WTC11 (cell line): Measurements from ENCODE around the gene TGIF1. TPM values are rescaled to one million over a fixed set of nuclear protein-coding genes. Genes with fewer than 3 reads are reported as not detected.

Experiments
- ATAC-seq: fragments of 200-7000 bp; cut with Tn5 transposase; 2 replicates; pipeline ENCODE4 v1.10.0; 2021; ENCODE audit warnings: mild to moderate bottlenecking, moderate library complexity
- CTCF ChIA-PET: fragments of 300-600 bp; sonication (Branson Sonifier 250); formaldehyde crosslinking; loops from one replicate; lab custom pipeline; 2021; ENCODE audit warnings: antibody characterized with exemption; lab: Charles Lee
- POLR2A ChIA-PET: fragments of 350-600 bp; sonication (Branson Sonifier 250); formaldehyde crosslinking; loops from one replicate; lab custom pipeline; 2021; ENCODE audit warnings: antibody characterized with exemption; lab: Charles Lee
- DNase-seq: peaks from one replicate; pipeline ENCODE4 v3.0.0; 2021; ENCODE audit warnings: low spot score
- H3K27ac Mint-ChIP-seq: 2 replicates; pipeline ENCODE4 v1.8.0; 2021; ENCODE audit warnings: mixed read lengths
- H3K27me3 Mint-ChIP-seq: 2 replicates; pipeline ENCODE4 v1.8.0; 2021; ENCODE audit warnings: low read depth, mild to moderate bottlenecking, moderate library complexity, mixed read lengths
- H3K36me3 Mint-ChIP-seq: 2 replicates; pipeline ENCODE4 v1.8.0; 2021; ENCODE audit warnings: mixed read lengths
- H3K4me1 Mint-ChIP-seq: 2 replicates; pipeline ENCODE4 v1.8.0; 2022; ENCODE audit warnings: mixed read lengths
- H3K4me3 Mint-ChIP-seq: 2 replicates; pipeline ENCODE4 v1.8.0; 2021; ENCODE audit warnings: mild to moderate bottlenecking, moderate library complexity, mixed read lengths
- H3K9me3 Mint-ChIP-seq: 2 replicates; pipeline ENCODE4 v1.8.0; 2021; ENCODE audit warnings: mixed read lengths
- ATF2 ChIP-seq: sonication (generic); formaldehyde crosslinking; IDR thresholded peaks from 2 replicates; pipeline ENCODE4 v1.8.1; 2022; ENCODE audit warnings: low read depth, missing genetic modification reagents, borderline replicate concordance
- CBFB ChIP-seq: sonication (generic); formaldehyde crosslinking; IDR thresholded peaks from 2 replicates; pipeline ENCODE4 v1.8.1; 2022; ENCODE audit warnings: mild to moderate bottlenecking, low read depth, missing genetic modification reagents
- CREB1 ChIP-seq: sonication (generic); formaldehyde crosslinking; IDR thresholded peaks from 2 replicates; pipeline ENCODE4 v1.8.0; 2023; ENCODE audit warnings: mild to moderate bottlenecking, missing genetic modification reagents
- SMAD4 ChIP-seq: sonication (generic); formaldehyde crosslinking; IDR thresholded peaks from 2 replicates; pipeline ENCODE4 v1.8.0; 2022; ENCODE audit warnings: mild to moderate bottlenecking, missing genetic modification reagents
- SOX15 ChIP-seq: fragments of 250-450 bp; sonication (Bioruptor Pico); IDR thresholded peaks from 2 replicates; pipeline ENCODE4 v1.9.0; 2021; ENCODE audit warnings: mild to moderate bottlenecking
- ZNF219 ChIP-seq: sonication (generic); formaldehyde crosslinking; IDR thresholded peaks from 2 replicates; pipeline ENCODE4 v1.8.0; 2023; ENCODE audit warnings: missing genetic modification reagents, mild to moderate bottlenecking, borderline replicate concordance
- ZNF317 ChIP-seq: sonication (generic); formaldehyde crosslinking; IDR thresholded peaks from 2 replicates; pipeline ENCODE4 v1.8.1; 2023; ENCODE audit warnings: low read depth, mild to moderate bottlenecking, moderate library complexity, missing genetic modification reagents, borderline replicate concordance
- total RNA-seq: library from RNA; stranded (reverse); gene quantifications from 3 replicates; pipeline ENCODE4 v1.2.3, GENCODE V29; 2021
- TF ChIP-seq, protein P1 (sequence below): sonication (generic); formaldehyde crosslinking; IDR thresholded peaks from 2 replicates; pipeline ENCODE4 v1.8.0; 2023; ENCODE audit warnings: mild to moderate bottlenecking, missing genetic modification reagents
- TF ChIP-seq, protein P2 (sequence below): fragments of 250-450 bp; sonication (Bioruptor Pico); IDR thresholded peaks from 2 replicates; pipeline ENCODE4 v1.8.0; 2021; ENCODE audit warnings: mild to moderate bottlenecking
- TF ChIP-seq, protein P3 (sequence below): sonication (generic); formaldehyde crosslinking; IDR thresholded peaks from 2 replicates; pipeline ENCODE4 v1.8.1; 2022; ENCODE audit warnings: missing genetic modification reagents, borderline replicate concordance
- TF ChIP-seq, protein P4 (sequence below): sonication (generic); formaldehyde crosslinking; IDR thresholded peaks from 2 replicates; pipeline ENCODE4 v1.8.1; 2023; ENCODE audit warnings: mild to moderate bottlenecking, missing genetic modification reagents

Gene TGIF1
- total RNA-seq, 1 experiment from 2014 or later: 206 TPM

DNA sequence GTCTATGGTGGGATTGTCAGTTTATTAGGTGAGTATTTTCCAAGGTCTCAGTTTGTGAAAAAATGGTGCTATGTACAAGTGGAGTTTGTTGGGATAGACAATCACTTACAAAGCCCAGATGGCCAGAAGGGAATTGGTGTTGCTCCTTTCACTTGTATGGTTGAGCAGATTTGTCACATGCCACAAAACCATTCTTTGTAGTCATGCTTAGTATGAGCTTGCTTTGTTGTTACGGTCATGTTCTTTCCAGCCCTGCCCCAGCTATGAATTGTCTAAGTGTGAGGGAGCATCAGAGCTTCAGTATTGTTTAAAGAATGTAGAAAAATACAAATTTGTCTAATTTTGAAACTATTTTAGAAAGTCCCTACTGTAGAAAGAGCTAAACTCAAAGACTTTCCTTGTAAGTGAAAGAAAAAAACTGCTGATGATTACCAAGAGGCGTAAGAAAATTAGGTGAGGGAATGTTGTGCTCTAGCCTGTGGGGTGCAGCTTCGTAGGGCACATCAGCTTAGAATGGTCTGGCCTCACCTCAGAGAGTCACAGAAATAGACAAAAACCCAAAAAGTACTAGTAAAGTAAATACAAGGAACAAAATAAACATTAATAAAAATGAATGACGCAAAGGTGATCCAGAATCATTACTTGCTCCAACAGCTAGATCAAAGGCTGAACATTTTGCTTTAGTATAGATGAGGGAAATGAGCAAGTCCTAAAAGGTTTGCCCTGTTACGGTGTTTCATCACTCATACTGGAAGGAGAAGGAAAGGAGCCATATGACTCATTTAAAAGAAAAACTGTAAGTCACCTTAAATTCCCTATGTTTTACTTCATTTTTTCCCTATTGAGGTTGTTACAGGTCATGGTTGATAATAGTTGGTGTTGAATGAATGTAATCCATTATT, 9.2 kb downstream of the TGIF1 start (continued):
- TF ChIP-seq ZNF219 (CRISPR knock-in tag) (no peak), SMAD4 (no peak)
- TF ChIP-seq, protein P1, sequence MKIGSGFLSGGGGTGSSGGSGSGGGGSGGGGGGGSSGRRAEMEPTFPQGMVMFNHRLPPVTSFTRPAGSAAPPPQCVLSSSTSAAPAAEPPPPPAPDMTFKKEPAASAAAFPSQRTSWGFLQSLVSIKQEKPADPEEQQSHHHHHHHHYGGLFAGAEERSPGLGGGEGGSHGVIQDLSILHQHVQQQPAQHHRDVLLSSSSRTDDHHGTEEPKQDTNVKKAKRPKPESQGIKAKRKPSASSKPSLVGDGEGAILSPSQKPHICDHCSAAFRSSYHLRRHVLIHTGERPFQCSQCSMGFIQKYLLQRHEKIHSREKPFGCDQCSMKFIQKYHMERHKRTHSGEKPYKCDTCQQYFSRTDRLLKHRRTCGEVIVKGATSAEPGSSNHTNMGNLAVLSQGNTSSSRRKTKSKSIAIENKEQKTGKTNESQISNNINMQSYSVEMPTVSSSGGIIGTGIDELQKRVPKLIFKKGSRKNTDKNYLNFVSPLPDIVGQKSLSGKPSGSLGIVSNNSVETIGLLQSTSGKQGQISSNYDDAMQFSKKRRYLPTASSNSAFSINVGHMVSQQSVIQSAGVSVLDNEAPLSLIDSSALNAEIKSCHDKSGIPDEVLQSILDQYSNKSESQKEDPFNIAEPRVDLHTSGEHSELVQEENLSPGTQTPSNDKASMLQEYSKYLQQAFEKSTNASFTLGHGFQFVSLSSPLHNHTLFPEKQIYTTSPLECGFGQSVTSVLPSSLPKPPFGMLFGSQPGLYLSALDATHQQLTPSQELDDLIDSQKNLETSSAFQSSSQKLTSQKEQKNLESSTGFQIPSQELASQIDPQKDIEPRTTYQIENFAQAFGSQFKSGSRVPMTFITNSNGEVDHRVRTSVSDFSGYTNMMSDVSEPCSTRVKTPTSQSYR (CRISPR knock-in tag): no peak

GRCh38 chr18:3460823-3461398, 10.9 kb downstream of the TGIF1 start:
- CTCF ChIA-PET: interaction anchor here (0.9 to 3.4 kb wide), 6 partner anchors 21 to 310 kb away, joined by 3 to 18 read pairs (median 5); no protein-coding TSS in a partner anchor
- H3K4me1 Mint-ChIP-seq: peaks cover 67% of the 10 kb centered on the region
- TF ChIP-seq CREB1 (CRISPR knock-in tag) (no peak), SOX15 (no peak), ZNF317 (CRISPR knock-in tag) (peak; percentile 87), ATF2 (no peak), CBFB (CRISPR knock-in tag) (no peak)
- TF ChIP-seq, protein P2, sequence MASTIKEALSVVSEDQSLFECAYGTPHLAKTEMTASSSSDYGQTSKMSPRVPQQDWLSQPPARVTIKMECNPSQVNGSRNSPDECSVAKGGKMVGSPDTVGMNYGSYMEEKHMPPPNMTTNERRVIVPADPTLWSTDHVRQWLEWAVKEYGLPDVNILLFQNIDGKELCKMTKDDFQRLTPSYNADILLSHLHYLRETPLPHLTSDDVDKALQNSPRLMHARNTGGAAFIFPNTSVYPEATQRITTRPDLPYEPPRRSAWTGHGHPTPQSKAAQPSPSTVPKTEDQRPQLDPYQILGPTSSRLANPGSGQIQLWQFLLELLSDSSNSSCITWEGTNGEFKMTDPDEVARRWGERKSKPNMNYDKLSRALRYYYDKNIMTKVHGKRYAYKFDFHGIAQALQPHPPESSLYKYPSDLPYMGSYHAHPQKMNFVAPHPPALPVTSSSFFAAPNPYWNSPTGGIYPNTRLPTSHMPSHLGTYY: no peak
- TF ChIP-seq, protein P3, sequence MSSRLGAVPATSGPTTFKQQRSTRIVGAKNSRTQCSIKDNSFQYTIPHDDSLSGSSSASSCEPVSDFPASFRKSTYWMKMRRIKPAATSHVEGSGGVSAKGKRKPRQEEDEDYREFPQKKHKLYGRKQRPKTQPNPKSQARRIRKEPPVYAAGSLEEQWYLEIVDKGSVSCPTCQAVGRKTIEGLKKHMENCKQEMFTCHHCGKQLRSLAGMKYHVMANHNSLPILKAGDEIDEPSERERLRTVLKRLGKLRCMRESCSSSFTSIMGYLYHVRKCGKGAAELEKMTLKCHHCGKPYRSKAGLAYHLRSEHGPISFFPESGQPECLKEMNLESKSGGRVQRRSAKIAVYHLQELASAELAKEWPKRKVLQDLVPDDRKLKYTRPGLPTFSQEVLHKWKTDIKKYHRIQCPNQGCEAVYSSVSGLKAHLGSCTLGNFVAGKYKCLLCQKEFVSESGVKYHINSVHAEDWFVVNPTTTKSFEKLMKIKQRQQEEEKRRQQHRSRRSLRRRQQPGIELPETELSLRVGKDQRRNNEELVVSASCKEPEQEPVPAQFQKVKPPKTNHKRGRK (CRISPR knock-in tag): no peak
- TF ChIP-seq, protein P4, sequence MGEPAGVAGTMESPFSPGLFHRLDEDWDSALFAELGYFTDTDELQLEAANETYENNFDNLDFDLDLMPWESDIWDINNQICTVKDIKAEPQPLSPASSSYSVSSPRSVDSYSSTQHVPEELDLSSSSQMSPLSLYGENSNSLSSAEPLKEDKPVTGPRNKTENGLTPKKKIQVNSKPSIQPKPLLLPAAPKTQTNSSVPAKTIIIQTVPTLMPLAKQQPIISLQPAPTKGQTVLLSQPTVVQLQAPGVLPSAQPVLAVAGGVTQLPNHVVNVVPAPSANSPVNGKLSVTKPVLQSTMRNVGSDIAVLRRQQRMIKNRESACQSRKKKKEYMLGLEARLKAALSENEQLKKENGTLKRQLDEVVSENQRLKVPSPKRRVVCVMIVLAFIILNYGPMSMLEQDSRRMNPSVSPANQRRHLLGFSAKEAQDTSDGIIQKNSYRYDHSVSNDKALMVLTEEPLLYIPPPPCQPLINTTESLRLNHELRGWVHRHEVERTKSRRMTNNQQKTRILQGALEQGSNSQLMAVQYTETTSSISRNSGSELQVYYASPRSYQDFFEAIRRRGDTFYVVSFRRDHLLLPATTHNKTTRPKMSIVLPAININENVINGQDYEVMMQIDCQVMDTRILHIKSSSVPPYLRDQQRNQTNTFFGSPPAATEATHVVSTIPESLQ (CRISPR knock-in tag): no peak
- TF ChIP-seq, all 79 proteins: peak for 1
- Mint-ChIP-seq H3K4me3 (no peak overlapping the region), H3K27me3 (no peaks in the 10 kb centered on the region), H3K36me3 (peaks cover 50% of the 10 kb centered on the region), H3K9me3 (peaks cover 4% of the 10 kb centered on the region; the same call in 1 of the 2 replicates), H3K27ac (peak overlapping the region; percentile 73)
- no peak for DNase-seq
- no peak for ATAC-seq
- POLR2A ChIA-PET: interaction anchor here (0.6 to 1.2 kb wide), 3 partner anchors 143 to 537 kb away, joined by 3 to 9 read pairs (median 3); no protein-coding TSS in a partner anchor
